Measurements from ENCODE around the gene POGLUT2.

POGLUT2 gene

GRCh38 chr13:102798581-102799425 lies at the start of gene POGLUT2, which contains the start of gene BIVM:
POGLUT2 (minus strand) TSS chr13:102798976; CDS start chr13:102798670, 306 bp downstream.
BIVM (plus strand) TSS chr13:102799119; CDS start chr13:102807268, 8,149 bp downstream.
- peak; percentile 80 for DNase-seq

GRCh38 chr13:102847272-102848234 lies 48.8 kb upstream of the POGLUT2 start:
- DNase-seq = peak; percentile 5

GRCh38 chr13:102846261-102847015 lies 47.7 kb upstream of the POGLUT2 start:
- DNase-seq = peak; percentile 39

- DNase-seq = peak; percentile 92
Observed at GRCh38 chr13:102845630-102846260, 47.0 kb upstream of the POGLUT2 start, which contains the start of gene ERCC5. ERCC5 (plus strand) TSS chr13:102846032; CDS start chr13:102846267, 235 bp downstream.

GRCh38 chr13:102845289-102845629 lies 46.5 kb upstream of the POGLUT2 start:
- DNase-seq = no peak

- DNase-seq = no peak
Observed at GRCh38 chr13:102839462-102839861, 40.7 kb upstream of the POGLUT2 start.

GRCh38 chr13:102838982-102839381 lies 40.2 kb upstream of the POGLUT2 start:
- DNase-seq = no peak

- no peak for DNase-seq
Observed at GRCh38 chr13:102838273-102838672, 39.5 kb upstream of the POGLUT2 start.

- DNase-seq = no peak
Observed at GRCh38 chr13:102836471-102836870, 37.7 kb upstream of the POGLUT2 start.

GRCh38 chr13:102830646-102831045 lies 31.9 kb upstream of the POGLUT2 start:
- no peak for DNase-seq

- DNase-seq = no peak
Observed at GRCh38 chr13:102825921-102826706, 27.3 kb upstream of the POGLUT2 start.

GRCh38 chr13:102825400-102825799 lies 26.6 kb upstream of the POGLUT2 start:
- no peak for DNase-seq

- DNase-seq = no peak
Observed at GRCh38 chr13:102817907-102818306, 19.1 kb upstream of the POGLUT2 start.

GRCh38 chr13:102817241-102817640 lies 18.5 kb upstream of the POGLUT2 start:
- no peak for DNase-seq

GRCh38 chr13:102816708-102817107 lies 17.9 kb upstream of the POGLUT2 start:
- no peak for DNase-seq

- no peak for DNase-seq
Observed at GRCh38 chr13:102815788-102816187, 17.0 kb upstream of the POGLUT2 start.

- DNase-seq = no peak
Observed at GRCh38 chr13:102814793-102815192, 16.0 kb upstream of the POGLUT2 start.

- no peak for DNase-seq
Observed at GRCh38 chr13:102814025-102814607, 15.3 kb upstream of the POGLUT2 start.

- DNase-seq = no peak
Observed at GRCh38 chr13:102812611-102813287, 14.0 kb upstream of the POGLUT2 start.

- DNase-seq = no peak
Observed at GRCh38 chr13:102807699-102808098, 8.9 kb upstream of the POGLUT2 start.

All from NCI-H1436 (cell line).